ENCODE results near the gene SOX12.
A peak's percentile ranks its signal among the peaks of the same experiment; 100 is the strongest.

Gene SOX12

DNA sequence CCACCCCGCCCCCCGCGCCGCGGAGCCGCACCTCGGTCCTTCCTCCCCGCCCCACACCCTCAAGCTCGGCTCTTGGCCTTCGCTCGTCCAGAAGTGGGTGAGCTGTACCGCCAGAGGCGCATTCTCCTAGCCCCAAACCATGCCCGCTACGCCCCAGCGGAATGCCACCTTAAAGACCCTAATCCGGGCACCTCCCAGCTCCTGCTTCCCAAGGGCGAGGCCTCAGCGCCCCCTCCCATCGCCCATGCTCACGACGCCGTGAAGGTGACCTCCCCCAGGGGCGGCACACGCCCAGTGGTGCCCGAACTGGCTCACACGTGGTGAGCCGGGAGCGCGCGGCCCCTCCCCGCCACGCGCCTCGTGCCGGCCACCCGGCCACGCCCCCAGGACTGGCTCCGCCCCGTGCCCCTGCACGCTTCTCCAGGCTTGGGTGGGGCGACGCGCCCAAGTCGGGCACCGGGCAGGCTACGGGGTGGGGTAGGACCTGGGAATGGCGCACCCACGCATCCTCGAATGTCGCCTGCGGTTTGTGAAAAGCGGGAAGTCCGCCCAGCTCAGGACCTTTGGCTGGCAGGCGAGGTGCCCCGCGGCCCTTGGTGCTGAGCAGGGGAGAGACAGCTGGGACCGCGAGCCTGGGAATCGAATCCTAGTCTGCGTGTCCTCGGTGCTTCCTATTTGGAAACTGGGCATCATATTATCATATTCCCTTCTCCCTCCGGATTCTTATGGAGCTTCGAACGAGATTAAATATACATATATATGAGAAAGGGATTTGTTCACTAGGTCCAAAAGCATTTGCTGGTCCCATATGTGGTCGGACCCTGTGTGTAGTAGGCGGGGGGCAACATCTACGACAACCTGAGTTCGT is 941 bp upstream of the SOX12 start:
- peak; percentile 45 for TF ChIP-seq CTCF (conservative IDR thresholded peaks at IDR 0.05; ENCODE audit: low read depth, low read length)
- peak overlapping the region; percentile 76 for H3K4me3 ChIP-seq (ENCODE audit: low read length)
- DNase-seq (ENCODE audit: low read depth) = no peak

DNA sequence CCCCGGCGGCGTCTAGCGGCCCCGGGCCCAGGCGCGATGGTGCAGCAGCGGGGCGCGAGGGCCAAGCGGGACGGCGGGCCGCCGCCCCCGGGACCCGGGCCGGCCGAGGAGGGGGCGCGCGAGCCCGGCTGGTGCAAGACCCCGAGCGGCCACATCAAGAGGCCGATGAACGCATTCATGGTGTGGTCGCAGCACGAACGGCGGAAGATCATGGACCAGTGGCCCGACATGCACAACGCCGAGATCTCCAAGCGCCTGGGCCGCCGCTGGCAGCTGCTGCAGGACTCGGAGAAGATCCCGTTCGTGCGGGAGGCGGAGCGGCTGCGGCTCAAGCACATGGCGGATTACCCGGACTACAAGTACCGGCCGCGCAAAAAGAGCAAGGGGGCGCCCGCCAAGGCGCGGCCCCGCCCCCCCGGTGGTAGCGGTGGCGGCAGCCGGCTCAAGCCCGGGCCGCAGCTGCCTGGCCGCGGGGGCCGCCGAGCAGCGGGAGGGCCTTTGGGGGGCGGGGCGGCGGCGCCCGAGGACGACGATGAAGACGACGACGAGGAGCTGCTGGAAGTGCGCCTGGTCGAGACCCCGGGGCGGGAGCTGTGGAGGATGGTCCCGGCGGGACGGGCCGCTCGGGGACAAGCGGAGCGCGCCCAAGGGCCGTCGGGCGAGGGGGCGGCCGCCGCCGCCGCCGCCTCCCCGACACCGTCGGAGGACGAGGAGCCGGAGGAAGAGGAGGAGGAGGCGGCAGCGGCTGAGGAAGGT is 715 bp downstream of the SOX12 start:
- H3K4me3 ChIP-seq (ENCODE audit: low read length) = peak overlapping the region; percentile 88
- no peak for TF ChIP-seq CTCF (conservative IDR thresholded peaks at IDR 0.05; ENCODE audit: low read depth, low read length)
- no peak for DNase-seq (ENCODE audit: low read depth)

DNA sequence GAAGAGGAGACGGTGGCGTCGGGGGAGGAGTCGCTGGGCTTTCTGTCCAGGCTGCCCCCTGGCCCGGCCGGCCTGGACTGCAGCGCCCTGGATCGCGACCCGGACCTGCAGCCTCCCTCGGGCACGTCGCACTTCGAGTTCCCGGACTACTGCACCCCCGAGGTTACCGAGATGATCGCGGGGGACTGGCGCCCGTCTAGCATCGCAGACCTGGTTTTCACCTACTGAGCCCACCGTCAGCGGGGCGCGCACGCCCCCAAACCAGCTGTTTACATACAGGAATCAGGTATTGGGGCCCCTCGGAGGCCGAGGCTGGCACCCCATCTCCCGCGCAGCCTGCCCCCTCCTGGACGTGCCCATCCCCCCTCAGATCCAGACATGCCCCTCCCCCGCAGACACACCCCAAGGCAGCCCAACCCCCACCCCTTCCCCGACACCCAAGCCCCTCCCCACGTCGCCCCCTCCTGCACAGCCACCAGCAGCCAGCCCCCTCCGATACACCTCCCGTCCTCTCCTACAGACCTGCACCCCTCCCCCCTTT is 1.4 kb downstream of the SOX12 start:
- DNase-seq (ENCODE audit: low read depth) = no peak
- peak overlapping the region; percentile 88 for H3K4me3 ChIP-seq (ENCODE audit: low read length)
- TF ChIP-seq CTCF (conservative IDR thresholded peaks at IDR 0.05; ENCODE audit: low read depth, low read length) = no peak

DNA sequence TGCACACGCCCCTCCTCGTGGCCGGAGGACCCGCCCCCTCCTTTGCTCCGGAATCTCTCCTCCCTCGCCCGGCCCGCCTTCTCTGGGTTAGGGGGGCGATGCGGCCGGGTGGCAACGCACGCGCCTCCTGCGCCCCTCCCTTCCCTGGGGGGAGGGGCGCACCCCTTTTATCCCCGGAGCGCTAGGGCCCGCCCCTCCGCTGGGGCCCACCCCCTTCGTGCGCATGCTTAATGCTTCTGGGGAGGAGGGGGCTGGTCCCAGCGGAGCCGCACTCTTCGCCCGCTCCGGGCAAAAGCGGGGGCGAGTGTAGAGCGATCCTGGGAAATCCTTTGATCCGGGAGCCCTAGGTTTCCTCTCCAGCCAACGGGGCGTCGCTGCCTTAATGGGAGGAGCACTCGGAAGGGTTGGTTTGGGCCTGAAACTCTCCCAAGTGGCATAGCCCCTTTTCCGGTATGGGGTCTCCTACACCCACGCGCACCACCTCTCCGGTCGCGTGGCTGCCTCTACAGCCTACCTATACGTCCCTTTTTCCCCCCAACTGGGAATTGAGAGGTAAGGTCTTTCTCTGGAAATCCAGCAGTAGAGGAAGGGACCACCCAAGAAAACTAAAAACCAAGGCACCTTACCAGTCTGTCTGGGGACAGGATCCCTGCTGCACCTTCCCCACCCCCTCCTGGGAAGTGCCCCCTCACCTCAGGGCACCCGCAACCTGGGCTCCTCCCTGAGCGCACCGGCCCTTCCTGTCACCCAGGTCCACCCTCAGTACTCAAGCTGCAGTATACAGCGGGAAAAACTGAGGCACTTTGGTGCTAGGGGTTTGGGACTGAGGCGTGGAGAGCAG is 2.1 kb downstream of the SOX12 start:
- no peak for DNase-seq (ENCODE audit: low read depth)
- TF ChIP-seq CTCF (conservative IDR thresholded peaks at IDR 0.05; ENCODE audit: low read depth, low read length) = no peak
- H3K4me3 ChIP-seq (ENCODE audit: low read length) = peak overlapping the region; percentile 88

GRCh38 chr20:328027-328974 is 2.9 kb downstream of the SOX12 start:
- H3K4me3 ChIP-seq (ENCODE audit: low read length) = peak overlapping the region; percentile 88
- no peak for TF ChIP-seq CTCF (conservative IDR thresholded peaks at IDR 0.05; ENCODE audit: low read depth, low read length)
- DNase-seq (ENCODE audit: low read depth) = no peak

Measured in retinal pigment epithelial cell (primary cell).